HepG2 (cell line): ENCODE data around the gene GZF1. TPM values are rescaled to one million over a fixed set of nuclear protein-coding genes. Genes with fewer than 3 reads are reported as not detected.

Experiments used
- AKAP8 ChIP-seq: sonication (generic); formaldehyde crosslinking; IDR thresholded peaks from 2 replicates; pipeline ENCODE4 v1.5.1; 2020; ENCODE audit warnings: mild to moderate bottlenecking, missing genetic modification reagents
- IKZF4 ChIP-seq: sonication (generic); formaldehyde crosslinking; IDR thresholded peaks from 2 replicates; pipeline ENCODE4 v1.5.1; 2020; ENCODE audit warnings: borderline replicate concordance, mild to moderate bottlenecking, low read depth, missing genetic modification reagents; ENCODE audit errors: not compliant biosample characterization
- KAT2B ChIP-seq: fragments of 150-350 bp; IDR thresholded peaks from 2 replicates; pipeline ENCODE4 v1.6.1; 2014; ENCODE audit warnings: low read depth, low read length, borderline replicate concordance
- KDM5A ChIP-seq: fragments of 200-600 bp; sonication (generic); IDR thresholded peaks from 2 replicates; pipeline ENCODE4 v1.7.0; 2018; ENCODE audit warnings: antibody characterized with exemption, mild to moderate bottlenecking, low read length, borderline replicate concordance
- LBX2 ChIP-seq: sonication (generic); formaldehyde crosslinking; IDR thresholded peaks from 2 replicates; pipeline ENCODE4 v1.5.0; 2020; ENCODE audit warnings: missing genetic modification reagents, mild to moderate bottlenecking, borderline replicate concordance
- RBAK ChIP-seq: sonication (generic); formaldehyde crosslinking; IDR thresholded peaks from 2 replicates; pipeline ENCODE4 v1.5.1; 2020; ENCODE audit warnings: mild to moderate bottlenecking, missing genetic modification reagents
- RNF219 ChIP-seq: sonication (generic); formaldehyde crosslinking; IDR thresholded peaks from 2 replicates; pipeline ENCODE4 v1.5.0; 2020; ENCODE audit warnings: mild to moderate bottlenecking, missing genetic modification reagents
- SNAPC5 ChIP-seq: sonication (generic); formaldehyde crosslinking; IDR thresholded peaks from 2 replicates; pipeline ENCODE4 v1.8.1; 2023; ENCODE audit warnings: mild to moderate bottlenecking, missing genetic modification reagents, borderline replicate concordance
- STAG1 ChIP-seq: sonication (generic); formaldehyde crosslinking; IDR thresholded peaks from 2 replicates; pipeline ENCODE4 v1.4.0; 2020; ENCODE audit warnings: missing genetic modification reagents
- TOPORS ChIP-seq: sonication (generic); formaldehyde crosslinking; IDR thresholded peaks from 2 replicates; pipeline ENCODE4 v1.8.0; 2023; ENCODE audit warnings: mild to moderate bottlenecking, missing genetic modification reagents
- YY1 ChIP-seq: IDR thresholded peaks from 2 replicates; pipeline ENCODE4 v1.6.1; 2011; ENCODE audit warnings: low read length, low read depth, moderate library complexity, mild to moderate bottlenecking; ENCODE audit not compliant: insufficient read depth, insufficient replicate concordance
- ZC3H4 ChIP-seq: sonication (generic); formaldehyde crosslinking; IDR thresholded peaks from 2 replicates; pipeline ENCODE4 v1.4.0; 2020; ENCODE audit warnings: missing genetic modification reagents, borderline replicate concordance
- ZFP82 ChIP-seq: sonication (generic); formaldehyde crosslinking; IDR thresholded peaks from 2 replicates; pipeline ENCODE4 v1.5.1; 2020; ENCODE audit warnings: mild to moderate bottlenecking, missing genetic modification reagents, borderline replicate concordance
- ZNF512B ChIP-seq: sonication (generic); formaldehyde crosslinking; IDR thresholded peaks from 2 replicates; pipeline ENCODE4 v1.5.1; 2020; ENCODE audit warnings: missing genetic modification reagents, mild to moderate bottlenecking, borderline replicate concordance
- ZNF543 ChIP-seq: sonication (generic); formaldehyde crosslinking; IDR thresholded peaks from 2 replicates; pipeline ENCODE4 v1.4.0; 2020; ENCODE audit warnings: mild to moderate bottlenecking, missing genetic modification reagents
- ZNF720 ChIP-seq: sonication (generic); formaldehyde crosslinking; IDR thresholded peaks from 2 replicates; pipeline ENCODE4 v1.4.0; 2020; ENCODE audit warnings: missing genetic modification reagents
- ZNF740 ChIP-seq: sonication (generic); formaldehyde crosslinking; IDR thresholded peaks from 2 replicates; pipeline ENCODE4 v1.4.0; 2020; ENCODE audit warnings: missing genetic modification reagents
- polyA plus RNA-seq, 8 experiments: library from polyadenylated mRNA; depleted of rRNA in 3 of 8; stranded (reverse) in 7 of 8; unstranded in 1 of 8; fragments of >200 nt; fragmentation: Illumina TruSeq in 4 of 8; extraction: Trizol in 4 of 8; gene quantifications; 2 replicates each; pipeline versions ENCODE4 v1.2.1 to v1.2.3, GENCODE V29; 2011 to 2016; ENCODE audit warnings: low read depth in 4 of 8, missing spikeins in 1 of 8, mixed read lengths in 1 of 8; ENCODE audit not compliant: insufficient read depth in 1 of 8
- total RNA-seq, 5 experiments: library from RNA; depleted of rRNA; stranded (reverse); fragments of >200 nt; fragmentation: Illumina TruSeq; extraction: Trizol; gene quantifications; 2 replicates each; pipeline ENCODE4 v1.2.3, GENCODE V29; 2016; ENCODE audit warnings: low read depth in 1 of 5

The GZF1 gene
- total and polyA plus RNA-seq, 2 of the 13 experiments (the other 11 are each of a cell fraction or from before 2014, with no cell fraction given), result 16.9 to 26.0 TPM

- no peak for TF ChIP-seq IKZF4 (CRISPR knock-in tag)
- peak; percentile 94; the same call in 1 of the 2 replicates for TF ChIP-seq ZC3H4 (CRISPR knock-in tag)
- peak; percentile 20; the same call in 1 of the 2 replicates for TF ChIP-seq ZNF512B (CRISPR knock-in tag)
- peak; percentile 59; the same call in 1 of the 2 replicates for TF ChIP-seq KDM5A
- TF ChIP-seq STAG1 (CRISPR knock-in tag), result no peak
- TF ChIP-seq ZFP82 (CRISPR knock-in tag), result no peak
- TF ChIP-seq ZNF740 (CRISPR knock-in tag), result no peak
- TF ChIP-seq SNAPC5, result peak; percentile 24; the same call in 1 of the 2 replicates
- no peak for TF ChIP-seq AKAP8 (CRISPR knock-in tag)
- TF ChIP-seq ZNF720 (CRISPR knock-in tag), result no peak
- no peak for TF ChIP-seq TOPORS
- no peak for TF ChIP-seq ZNF543
- TF ChIP-seq LBX2 (CRISPR knock-in tag), result no peak
- TF ChIP-seq YY1, result no peak
- TF ChIP-seq RNF219 (CRISPR knock-in tag), result no peak
- no peak for TF ChIP-seq RBAK (CRISPR knock-in tag)
- TF ChIP-seq KAT2B, result no peak
Measured at GRCh38 chr20:23361119-23361475, 885 bp upstream of the GZF1 start (continued).
